Measurements from ENCODE around the gene DNAAF6.
A peak's percentile ranks its signal among the peaks of the same experiment; 100 is the strongest.
"Not testable (repeated sequence)": the region's sequence is repeated elsewhere in the genome, so short reads cannot be mapped to it uniquely, and the experiment has no call there.

The DNAAF6 gene

DNA sequence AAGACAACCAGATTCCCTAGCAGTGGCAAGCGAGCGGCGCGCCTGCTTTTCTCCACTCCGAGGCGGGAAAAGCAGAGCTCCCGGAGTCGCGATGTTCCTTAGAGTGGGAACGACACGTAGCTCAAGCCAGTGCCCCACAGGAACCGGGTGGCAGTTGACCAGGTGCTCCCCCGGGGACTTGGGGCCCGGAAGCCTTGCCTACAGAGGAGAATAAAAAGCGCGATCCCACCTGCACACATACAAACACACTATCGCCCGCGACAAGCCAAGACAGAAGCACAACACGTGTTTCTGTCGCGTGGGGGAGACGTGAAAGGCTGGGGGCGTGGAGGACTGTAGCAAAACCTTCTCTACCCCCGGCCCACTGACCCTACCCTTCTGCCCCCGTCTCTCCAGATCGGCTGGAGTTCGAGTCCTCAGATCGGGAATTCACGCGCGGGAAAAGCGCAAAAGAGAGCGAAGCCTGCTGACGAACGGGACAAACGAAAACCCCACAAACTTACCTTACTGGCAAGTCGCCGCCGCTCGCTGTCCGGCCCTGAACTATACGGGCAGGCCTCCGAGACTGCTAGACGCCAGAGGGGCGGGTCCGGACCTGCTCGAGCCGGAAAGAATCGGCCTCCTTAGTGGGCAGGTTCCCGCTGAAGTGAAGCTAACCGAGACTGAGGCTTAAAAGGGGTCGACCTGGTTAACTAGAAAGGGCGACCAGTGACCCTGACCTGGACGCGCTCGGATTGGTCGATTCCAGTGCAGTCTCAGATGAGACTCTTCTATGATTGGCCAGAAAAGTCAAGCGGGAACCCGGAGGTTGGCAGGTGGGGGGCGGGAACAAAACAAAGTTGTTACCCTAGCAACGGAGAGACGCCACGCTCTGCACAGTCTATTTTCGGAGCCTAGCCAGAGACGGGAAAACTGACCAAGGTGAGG lies at the start of gene DNAAF6, which contains the start of gene NUP62CL:
Gene DNAAF6 (plus strand): TSS at position 842 of the 927 bp plus-strand sequence. CDS start 6,265 bp downstream, outside the sequence.
Gene NUP62CL (minus strand): TSS at position 664 of the 927 bp plus-strand sequence. CDS start 31,287 bp downstream, outside the sequence.
- peak; percentile 67 to 72 for DNase-seq

- DNase-seq: not testable (repeated sequence)
Measured at GRCh38 chrX:107157618-107158017, 48.8 kb upstream of the DNAAF6 start.

GRCh38 chrX:107167163-107167921 lies 39.1 kb upstream of the DNAAF6 start:
- no peak for DNase-seq

- no peak for DNase-seq
Measured at GRCh38 chrX:107168257-107168656, 38.2 kb upstream of the DNAAF6 start.

- no peak for DNase-seq
Measured at GRCh38 chrX:107168712-107169111, 37.7 kb upstream of the DNAAF6 start.

- DNase-seq: no peak
Measured at GRCh38 chrX:107171369-107172102, 34.9 kb upstream of the DNAAF6 start.

GRCh38 chrX:107197319-107197718 lies 9.1 kb upstream of the DNAAF6 start:
- DNase-seq: no peak

DNA sequence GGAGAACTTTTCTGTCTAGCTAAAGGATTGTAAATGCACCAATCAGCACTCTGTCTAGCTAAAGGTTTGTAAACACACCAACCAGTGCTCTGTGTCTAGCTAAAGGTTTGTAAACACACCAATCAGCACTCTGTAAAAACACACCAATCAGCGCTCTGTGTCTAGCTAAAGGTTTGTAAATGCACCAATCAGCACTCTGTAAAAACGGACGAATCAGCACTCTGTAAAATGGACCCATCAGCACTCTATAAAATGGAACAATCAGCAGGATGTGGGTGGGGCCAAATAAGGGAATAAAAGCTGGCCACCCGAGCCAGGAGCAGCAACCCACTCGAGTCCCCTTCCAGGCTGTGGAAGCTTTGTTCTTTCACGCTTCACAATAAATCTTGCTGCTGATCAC lies 8.3 kb upstream of the DNAAF6 start:
- not testable (repeated sequence) for DNase-seq

GRCh38 chrX:107199491-107199890 lies 6.9 kb upstream of the DNAAF6 start:
- DNase-seq: no peak

- DNase-seq: no peak
Measured at GRCh38 chrX:107204068-107204605, 2.3 kb upstream of the DNAAF6 start.

DNA sequence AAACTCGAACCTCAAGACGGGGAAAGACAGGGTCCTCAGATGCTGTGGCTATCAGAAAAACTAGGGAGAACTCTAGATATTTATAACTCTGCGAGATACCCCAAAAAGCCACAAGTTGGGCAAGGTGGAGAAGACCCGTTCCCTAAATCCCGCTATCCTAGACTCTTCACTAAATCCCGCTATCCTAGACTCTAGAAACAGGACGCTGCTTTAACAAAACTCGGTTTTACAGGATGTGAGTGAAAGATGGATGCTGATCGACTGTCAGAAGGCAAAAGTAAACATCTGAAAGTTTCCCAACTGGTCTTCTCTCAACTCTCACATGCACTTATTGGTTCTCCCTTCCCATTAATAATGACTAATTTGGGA lies 270 bp downstream of the DNAAF6 start:
- DNase-seq: no peak

GRCh38 chrX:107207089-107207488 lies 678 bp downstream of the DNAAF6 start:
- DNase-seq: no peak

- no peak for DNase-seq
Measured at GRCh38 chrX:107207943-107208342, 1.5 kb downstream of the DNAAF6 start.

- DNase-seq: no peak
Measured at GRCh38 chrX:107213477-107213876, 7.1 kb downstream of the DNAAF6 start.

- DNase-seq: no peak
Measured at GRCh38 chrX:107226757-107227156, 20.3 kb downstream of the DNAAF6 start.

DNA sequence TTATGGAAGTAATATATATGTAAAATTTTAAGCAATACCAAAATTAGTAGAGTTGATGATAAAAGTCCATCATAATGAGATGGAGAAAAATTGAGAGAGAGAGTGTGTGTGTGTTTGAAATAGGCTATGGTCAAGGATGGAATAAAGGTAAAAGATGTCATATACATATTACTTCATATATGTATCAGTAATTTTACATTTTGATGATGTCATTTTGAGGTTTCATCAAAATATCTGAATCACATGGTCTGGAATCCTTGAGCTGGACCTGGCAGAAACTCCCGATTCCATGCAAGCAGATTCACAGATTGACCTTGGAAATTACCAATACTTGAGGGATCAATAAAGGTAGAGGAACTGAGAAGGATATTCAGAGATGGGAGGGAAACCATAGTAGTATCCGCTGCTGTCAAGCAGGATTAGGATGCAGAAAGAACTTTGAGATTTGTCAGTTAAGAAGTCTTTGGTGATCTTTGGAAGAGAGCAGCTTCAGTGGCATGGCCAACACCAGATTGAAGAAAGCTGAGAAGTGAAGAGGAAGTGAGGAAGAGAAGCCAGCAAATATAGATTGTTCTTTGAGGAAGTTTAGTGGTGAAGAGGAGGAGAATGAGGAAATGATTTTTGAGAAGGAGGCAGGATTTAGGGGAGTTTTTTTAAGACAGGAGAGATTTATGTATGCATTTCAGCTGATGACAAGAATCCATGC lies 21.5 kb downstream of the DNAAF6 start:
- no peak for DNase-seq

GRCh38 chrX:107228486-107228819 lies 22.0 kb downstream of the DNAAF6 start:
- no peak for DNase-seq

DNA sequence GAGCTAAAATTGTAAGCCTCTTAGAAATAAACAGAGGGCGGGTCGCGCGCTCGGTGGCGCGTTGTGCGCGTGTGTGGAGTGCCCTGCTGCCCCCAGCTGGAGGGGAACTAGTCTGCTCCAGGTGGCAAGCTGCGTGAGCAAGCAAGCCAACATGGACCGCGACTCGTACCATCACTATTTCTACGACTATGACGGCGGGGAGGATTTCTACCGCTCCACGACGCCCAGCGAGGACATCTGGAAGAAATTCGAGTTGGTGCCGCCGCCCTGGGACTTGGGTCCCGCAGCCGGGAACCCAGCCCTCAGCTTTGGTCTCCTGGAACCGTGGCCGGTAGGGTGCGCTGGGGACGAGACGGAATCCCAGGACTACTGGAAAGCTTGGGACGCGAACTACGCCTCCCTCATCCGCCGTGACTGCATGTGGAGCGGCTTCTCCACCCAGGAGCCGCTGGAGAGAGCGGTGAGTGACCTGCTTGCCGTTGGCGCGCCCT lies 66.1 kb downstream of the DNAAF6 start:
- DNase-seq: peak; percentile 2 to 11

GRCh38 chrX:107273795-107274194 lies 67.4 kb downstream of the DNAAF6 start:
- no peak for DNase-seq

GRCh38 chrX:107288676-107289075 lies 82.3 kb downstream of the DNAAF6 start:
- no peak for DNase-seq

- DNase-seq: no peak
Measured at GRCh38 chrX:107290019-107290418, 83.6 kb downstream of the DNAAF6 start.

GRCh38 chrX:107293056-107293455 lies 86.6 kb downstream of the DNAAF6 start:
- no peak for DNase-seq

Measured in activated CD4-positive, alpha-beta T cell treated with anti-CD3 and anti-CD28 coated beads, Interleukin-2, amount 50 U/mL, for 48 hours (primary cell).